ENCODE measurements around the gene CORIN.
"Not testable (repeated sequence)": the region's sequence is repeated elsewhere in the genome, so short reads cannot be mapped to it uniquely, and the experiment has no call there.

Gene CORIN

GRCh38 chr4:47553329-47554125 is 284.3 kb downstream of the CORIN start:
- DNase-seq: no peak

- DNase-seq: no peak
Measured at GRCh38 chr4:47551682-47552081, 286.2 kb downstream of the CORIN start.

GRCh38 chr4:47550899-47551548 is 286.8 kb downstream of the CORIN start:
- DNase-seq: no peak

- not testable (repeated sequence) for DNase-seq
Measured at GRCh38 chr4:47550357-47550756, 287.5 kb downstream of the CORIN start.

All from stimulated activated naive CD4-positive, alpha-beta T cell treated with Interleukin-2 at 50 U/mL for 16 hours (primary cell).